Kidney glomerular epithelial cell (primary cell): ENCODE measurements around the gene CPN2.

Source experiments
- DNase-seq: peaks from one replicate; lab custom pipeline; 2025; lab: John Stamatoyannopoulos, UW

Gene CPN2

DNA sequence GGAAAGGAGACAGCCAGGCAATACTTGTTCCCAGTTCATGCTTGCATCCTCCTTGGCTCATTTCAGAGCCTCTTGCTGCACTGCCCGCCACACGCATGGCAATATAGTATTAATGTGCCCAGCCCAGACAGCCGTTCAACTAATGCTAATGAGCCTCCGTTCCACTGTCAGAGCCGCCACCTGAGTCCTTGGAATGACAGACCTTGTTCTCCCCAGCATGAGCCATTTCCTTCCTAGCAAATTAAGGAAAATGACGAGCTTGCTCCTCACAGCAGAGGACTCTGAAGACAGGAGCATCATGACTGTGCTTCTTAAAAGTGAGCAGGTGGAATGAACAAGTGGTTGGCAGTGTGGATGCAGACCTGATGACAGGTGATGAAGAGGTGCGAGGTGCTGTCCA, 29.2 kb upstream of the CPN2 start:
- no peak for DNase-seq

GRCh38 chr3:194379651-194380050, 28.5 kb upstream of the CPN2 start:
- DNase-seq, result no peak

- no peak for DNase-seq
Observed at GRCh38 chr3:194379231-194379630, 28.1 kb upstream of the CPN2 start.

DNA sequence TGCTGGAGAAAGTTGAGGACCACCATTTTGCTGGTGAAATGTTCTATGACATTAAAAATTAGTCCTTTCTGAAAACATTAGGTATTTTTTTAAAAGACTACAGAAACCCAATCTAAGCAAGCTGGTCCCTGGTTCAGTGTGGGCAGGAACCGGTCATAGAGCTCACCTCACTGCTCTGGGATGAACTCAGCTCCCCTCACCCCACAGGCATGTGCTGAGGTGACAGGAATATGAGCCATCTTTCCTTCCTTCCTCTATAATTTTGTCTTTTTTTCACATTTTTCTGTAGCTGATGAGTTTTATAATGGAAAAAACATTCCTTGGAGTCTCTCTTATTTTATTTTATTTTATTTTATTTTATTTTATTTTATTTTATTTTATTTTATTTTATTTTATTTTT, 26.6 kb upstream of the CPN2 start:
- no peak for DNase-seq

DNA sequence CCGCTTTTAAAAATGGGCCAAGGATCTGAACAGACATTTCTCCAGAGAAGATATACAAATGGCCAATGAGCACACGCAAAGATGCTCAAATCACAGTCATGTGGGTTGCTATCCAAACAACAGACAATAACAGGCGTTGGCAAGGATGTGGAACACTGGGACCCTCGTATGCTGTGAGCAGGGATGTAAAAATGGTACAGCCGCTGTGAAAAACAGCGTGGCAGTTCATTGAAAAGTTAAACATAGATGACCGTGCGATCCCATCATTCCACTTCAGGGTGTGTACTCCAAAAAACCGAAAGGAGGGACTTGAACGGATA, 25.1 kb upstream of the CPN2 start:
- no peak for DNase-seq

- no peak for DNase-seq
Observed at GRCh38 chr3:194375473-194376240, 24.5 kb upstream of the CPN2 start.

DNA sequence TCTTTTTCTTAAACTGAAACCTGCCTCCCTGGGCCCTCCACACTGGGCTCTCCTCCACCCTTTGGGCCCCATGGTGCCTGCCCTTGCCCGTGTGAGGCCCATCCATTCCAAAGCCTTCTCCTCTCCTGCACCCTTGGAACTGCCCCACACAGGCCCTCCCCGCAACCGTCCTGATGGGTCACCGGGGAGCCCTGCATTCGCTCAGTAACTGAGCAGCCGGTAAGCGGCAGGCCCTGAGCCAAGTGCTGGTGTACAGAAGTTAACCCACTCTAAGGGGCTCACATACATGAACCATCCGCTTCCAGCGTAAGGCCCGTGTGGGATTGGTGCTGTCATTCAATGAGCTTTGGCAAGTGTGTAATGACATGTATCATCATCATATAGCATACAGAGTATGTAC, 23.8 kb upstream of the CPN2 start:
- DNase-seq, result no peak

GRCh38 chr3:194373899-194374298, 22.8 kb upstream of the CPN2 start:
- DNase-seq, result no peak

- no peak for DNase-seq
Observed at GRCh38 chr3:194373028-194373427, 21.9 kb upstream of the CPN2 start.

- no peak for DNase-seq
Observed at GRCh38 chr3:194370753-194371152, 19.6 kb upstream of the CPN2 start.

DNA sequence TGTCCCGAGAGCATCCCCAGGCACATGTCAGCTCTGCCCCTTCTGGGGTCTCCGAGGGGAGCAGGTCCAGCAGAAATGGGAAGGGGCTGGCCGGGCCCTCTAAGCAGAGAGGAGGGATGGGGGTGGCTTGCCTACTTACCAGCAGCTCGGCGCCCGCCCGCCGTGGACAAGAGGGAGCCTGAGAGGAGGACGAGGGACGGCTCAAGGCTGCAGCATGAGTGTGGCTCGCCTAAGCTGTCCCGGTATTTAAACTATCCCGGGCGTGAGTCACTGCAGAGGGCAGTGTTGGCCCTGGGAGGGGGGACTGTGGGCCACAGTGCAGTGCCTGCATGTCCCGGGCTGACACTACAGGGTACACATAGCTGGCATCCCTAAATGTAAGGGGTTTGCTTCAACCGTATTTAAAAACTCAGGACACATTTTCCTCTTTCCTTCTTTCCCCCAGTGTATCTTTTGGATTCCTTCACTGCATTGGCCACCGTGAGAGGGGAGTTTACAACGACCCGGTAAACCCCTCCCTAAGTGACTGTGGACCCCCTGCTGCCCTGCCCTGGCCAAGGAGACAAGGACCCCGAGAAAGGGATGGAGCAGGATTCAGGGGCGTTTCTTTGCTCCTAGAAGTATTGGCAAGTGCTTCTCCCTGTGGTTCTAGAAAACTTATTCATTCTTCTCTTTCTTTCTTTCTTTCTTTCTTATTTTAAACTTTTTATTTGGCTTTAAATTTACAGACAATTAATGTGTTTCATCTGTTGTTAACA, 18.6 kb upstream of the CPN2 start, which contains the start of gene LRRC15:
Gene LRRC15, minus strand, starts transcription at position 222 of the 758 bp plus-strand sequence. CDS start 8,700 bp downstream, outside the sequence.
- DNase-seq, result no peak

DNA sequence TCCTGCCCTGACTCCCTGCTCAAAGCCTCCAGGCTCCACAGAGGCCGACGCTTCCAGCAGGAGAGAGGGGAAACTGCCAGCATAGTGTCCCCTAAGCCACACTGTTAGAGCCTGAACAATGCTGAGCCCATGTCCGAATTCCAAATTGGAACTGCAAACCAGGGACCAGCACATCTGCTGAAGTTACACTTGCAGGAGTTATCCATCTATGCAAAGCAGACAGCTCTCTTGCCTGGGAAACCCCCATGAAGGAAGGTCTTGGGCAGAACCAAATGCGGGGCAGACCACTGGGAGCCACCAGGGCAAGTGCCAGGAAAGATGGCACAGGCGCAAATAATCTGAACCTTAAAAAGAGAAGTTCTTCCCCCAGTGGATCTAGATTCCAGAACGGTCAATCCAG, 17.8 kb upstream of the CPN2 start:
- DNase-seq, result no peak

DNA sequence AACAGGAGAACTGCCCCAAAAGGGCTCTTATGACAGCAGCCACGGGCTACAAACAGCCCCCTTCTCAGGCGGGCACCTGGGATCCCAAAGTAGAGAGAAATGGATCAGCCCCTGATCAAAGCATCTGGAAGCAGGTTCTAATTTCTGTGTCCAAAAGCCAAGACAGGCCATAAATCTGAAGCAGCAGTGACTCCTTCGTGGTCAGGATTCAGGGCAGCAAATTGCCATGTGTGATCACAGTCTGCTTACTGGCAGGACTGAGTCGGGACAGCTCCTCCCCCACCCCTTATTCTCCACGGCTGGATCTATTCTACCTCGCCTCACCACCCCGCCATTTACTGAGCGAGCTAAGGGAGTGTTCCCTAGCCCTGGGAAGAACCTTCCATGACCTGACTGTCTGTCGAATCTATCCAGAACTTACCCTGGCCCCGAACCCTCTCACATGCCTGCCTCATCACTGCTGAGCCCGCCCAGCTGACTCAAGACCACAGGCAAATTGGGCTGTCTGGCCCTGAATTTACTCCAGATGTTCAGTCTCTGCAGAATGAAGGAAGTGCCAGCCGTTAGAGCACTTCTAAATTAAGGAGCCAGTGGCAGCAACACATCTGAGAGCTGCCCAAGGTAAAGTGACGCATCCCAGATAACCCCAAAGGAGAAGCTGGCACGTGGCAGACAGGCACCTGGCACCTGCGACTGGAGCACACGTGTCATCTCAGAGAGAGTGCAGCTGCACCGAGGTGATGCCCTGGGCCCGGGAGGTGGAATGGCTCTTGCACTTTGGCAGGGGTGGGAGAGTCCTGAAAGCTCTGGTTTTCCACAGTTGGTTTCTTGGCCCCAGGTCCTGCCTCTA, 17.1 kb upstream of the CPN2 start:
- DNase-seq, result no peak

- no peak for DNase-seq
Observed at GRCh38 chr3:194365978-194366490, 14.9 kb upstream of the CPN2 start.

DNA sequence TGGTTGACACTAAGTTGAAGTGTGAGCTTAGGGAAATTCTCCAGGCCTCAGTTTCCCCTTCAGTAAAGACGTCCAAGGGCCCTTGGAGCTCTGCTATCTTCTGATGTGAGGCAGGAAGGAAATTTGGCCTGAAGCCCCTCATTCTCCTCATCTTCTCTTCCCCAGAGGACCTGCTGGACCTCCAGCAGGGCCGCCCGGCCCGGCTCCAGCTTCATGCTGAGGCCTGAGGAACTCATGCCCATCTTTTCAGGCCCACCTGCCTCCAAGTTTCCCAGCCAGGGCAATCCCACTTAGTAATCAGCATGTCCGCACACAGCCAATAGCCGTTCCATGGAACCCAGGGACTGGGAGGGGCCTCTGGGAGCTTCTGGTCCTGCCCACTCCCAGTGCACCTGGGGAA, 14.4 kb upstream of the CPN2 start:
- DNase-seq, result no peak

DNA sequence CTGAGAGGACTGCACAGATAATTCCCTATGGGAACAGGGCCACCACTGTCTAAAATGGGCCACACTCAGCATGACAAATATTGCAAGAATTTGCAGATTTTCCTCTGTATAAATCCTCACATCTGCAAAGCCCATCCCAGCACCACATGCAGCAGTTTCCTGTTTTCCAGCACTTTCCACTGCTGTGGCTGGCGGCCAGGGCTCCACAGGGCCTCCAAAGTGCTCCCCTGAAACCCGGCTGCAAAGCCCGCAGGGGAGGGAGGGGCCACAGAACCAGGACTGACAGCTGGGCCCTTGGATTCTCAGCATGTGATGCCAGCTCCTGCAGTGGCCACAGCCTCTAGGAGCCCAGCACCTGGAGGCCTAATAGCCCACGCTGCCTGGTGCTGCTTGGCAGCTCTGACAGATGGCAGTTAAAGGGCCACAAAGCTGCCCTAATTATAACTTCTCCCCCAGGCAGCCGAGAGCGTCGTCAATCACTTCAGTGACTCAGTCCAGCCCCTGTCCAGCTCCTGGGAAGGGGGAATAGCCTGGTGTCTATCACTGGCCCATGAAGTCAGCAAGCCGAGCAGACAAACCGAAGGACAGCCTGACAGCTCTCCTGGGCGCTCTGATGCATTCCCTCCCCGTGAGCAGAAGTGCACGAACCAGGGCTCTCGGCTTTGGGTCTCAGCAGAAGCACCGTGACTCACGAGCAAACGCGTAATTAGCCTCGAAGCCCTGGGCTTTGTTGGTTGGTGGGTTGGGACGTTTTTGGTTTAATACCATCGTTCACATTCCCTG, 13.7 kb upstream of the CPN2 start:
- no peak for DNase-seq

GRCh38 chr3:194364314-194364651, 13.2 kb upstream of the CPN2 start:
- no peak for DNase-seq

GRCh38 chr3:194360568-194360967, 9.4 kb upstream of the CPN2 start:
- DNase-seq, result no peak

DNA sequence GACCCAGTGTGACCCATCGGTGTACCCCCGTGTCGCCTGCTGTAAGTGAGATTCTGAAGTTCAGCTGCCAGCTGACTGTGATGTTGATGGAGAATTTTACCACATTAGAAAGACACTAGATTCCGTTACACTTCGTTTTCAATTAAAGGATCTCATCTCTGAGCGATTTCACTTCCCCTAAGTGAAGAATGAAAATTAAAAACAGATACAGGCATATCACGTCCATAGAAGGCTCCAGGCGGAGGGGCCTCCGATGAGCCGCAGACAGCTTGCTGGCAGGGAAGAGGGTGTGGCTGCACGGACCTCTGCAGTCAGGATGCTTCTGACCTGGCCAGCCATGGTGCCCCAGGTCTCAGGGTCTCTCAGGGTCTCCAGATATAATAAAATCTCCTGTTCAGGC, 6.6 kb upstream of the CPN2 start:
- DNase-seq, result no peak

GRCh38 chr3:194355379-194355778, 4.3 kb upstream of the CPN2 start:
- no peak for DNase-seq

DNA sequence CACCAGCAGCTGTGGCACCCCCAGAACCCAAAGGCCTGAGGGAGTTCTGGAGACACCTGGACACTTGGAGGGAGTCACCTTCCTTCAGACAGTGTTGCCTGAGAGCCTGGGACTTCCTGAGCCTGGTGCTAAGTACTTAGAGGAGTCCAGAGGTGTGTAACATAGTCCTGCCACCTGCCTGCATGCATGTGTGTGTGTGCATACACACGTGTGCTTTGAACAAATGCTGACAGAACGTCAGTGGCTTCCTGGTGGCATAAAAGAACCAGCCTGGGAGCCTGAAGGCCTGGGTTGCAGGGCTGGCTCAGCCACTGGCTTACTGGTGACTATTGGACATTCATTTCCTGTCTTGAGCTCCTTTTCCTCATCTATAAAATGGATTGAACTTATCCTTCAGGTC, 3.2 kb upstream of the CPN2 start:
- DNase-seq, result no peak
